ENCODE data around the gene OAF.
A peak's percentile ranks its signal among the peaks of the same experiment; 100 is the strongest.

Gene OAF

GRCh38 chr11:120224972-120225909, 14.4 kb downstream of the OAF start:
- in situ Hi-C loops (cut with HindIII; ENCODE audit: low sequenced_read_pairs): no loop called here
- DNase-seq (ENCODE audit: low read depth): no peak
- H3K4me3 ChIP-seq (ENCODE audit: low read depth, low read length): no peak overlapping the region
- TF ChIP-seq, protein P1, sequence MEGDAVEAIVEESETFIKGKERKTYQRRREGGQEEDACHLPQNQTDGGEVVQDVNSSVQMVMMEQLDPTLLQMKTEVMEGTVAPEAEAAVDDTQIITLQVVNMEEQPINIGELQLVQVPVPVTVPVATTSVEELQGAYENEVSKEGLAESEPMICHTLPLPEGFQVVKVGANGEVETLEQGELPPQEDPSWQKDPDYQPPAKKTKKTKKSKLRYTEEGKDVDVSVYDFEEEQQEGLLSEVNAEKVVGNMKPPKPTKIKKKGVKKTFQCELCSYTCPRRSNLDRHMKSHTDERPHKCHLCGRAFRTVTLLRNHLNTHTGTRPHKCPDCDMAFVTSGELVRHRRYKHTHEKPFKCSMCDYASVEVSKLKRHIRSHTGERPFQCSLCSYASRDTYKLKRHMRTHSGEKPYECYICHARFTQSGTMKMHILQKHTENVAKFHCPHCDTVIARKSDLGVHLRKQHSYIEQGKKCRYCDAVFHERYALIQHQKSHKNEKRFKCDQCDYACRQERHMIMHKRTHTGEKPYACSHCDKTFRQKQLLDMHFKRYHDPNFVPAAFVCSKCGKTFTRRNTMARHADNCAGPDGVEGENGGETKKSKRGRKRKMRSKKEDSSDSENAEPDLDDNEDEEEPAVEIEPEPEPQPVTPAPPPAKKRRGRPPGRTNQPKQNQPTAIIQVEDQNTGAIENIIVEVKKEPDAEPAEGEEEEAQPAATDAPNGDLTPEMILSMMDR (IDR thresholded peaks at IDR 0.05; ENCODE audit: low read depth, low read length, missing control alignments): no peak

DNA sequence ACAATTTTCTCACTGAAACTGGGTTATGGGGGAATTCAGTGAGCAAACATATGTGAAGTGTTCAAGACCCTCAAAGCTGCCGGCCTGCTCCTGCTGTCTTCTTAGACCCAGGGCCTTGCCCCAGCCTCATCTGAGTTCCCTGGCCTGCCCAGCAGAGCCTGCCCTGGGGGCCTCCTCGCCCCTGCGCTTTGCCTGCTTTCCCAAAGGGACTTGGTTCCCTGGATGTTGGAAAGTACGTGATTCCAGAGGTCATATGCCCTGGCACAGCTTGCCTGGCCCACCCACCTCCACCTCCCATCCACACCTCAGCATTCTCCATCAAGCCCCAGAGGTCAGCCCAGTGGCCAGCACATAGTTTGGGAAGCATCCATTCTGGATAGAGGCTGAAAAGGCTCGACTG, 15.4 kb downstream of the OAF start:
- no peak for DNase-seq (ENCODE audit: low read depth)
- TF ChIP-seq, protein P1 (IDR thresholded peaks at IDR 0.05; ENCODE audit: low read depth, low read length, missing control alignments): no peak
- no peak overlapping the region for H3K4me3 ChIP-seq (ENCODE audit: low read depth, low read length)
- in situ Hi-C loops (cut with HindIII; ENCODE audit: low sequenced_read_pairs): no loop called here

GRCh38 chr11:120226714-120227113, 15.9 kb downstream of the OAF start:
- TF ChIP-seq, protein P1 (IDR thresholded peaks at IDR 0.05; ENCODE audit: low read depth, low read length, missing control alignments): no peak
- DNase-seq (ENCODE audit: low read depth): no peak
- in situ Hi-C loops (cut with HindIII; ENCODE audit: low sequenced_read_pairs): no loop called here
- H3K4me3 ChIP-seq (ENCODE audit: low read depth, low read length): no peak overlapping the region

DNA sequence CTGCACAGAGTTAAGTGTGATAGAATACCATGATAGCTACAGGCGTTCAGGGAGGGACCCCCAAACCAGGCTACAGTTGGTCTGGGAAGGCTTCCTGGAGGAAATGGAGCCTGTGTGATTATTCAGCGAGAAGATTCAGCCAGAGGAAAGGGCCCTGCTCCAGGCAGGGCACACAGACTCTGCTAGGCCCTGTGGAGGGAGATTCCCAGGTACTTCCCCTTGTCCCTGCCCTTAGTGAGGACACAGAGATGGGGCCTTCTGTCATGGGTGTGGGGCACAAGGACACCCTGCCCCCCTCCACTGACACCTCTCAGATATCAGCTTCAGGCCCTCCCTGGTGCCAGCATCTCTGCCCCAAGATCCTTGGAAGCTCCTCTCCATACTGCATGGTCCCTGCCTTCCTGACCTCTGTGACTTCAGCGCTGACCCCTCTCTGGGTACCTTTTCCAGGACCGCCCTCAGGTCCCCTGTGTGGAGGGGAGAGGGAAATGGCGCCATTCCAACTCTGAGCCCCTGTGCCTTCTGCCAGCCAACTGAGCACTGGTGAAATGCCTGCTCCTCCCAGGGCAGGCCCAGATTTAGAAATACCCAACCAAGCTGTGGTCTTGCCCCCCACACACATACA, 16.5 kb downstream of the OAF start:
- TF ChIP-seq, protein P1 (IDR thresholded peaks at IDR 0.05; ENCODE audit: low read depth, low read length, missing control alignments): no peak
- H3K4me3 ChIP-seq (ENCODE audit: low read depth, low read length): no peak overlapping the region
- DNase-seq (ENCODE audit: low read depth): no peak
- in situ Hi-C loops (cut with HindIII; ENCODE audit: low sequenced_read_pairs): no loop called here

DNA sequence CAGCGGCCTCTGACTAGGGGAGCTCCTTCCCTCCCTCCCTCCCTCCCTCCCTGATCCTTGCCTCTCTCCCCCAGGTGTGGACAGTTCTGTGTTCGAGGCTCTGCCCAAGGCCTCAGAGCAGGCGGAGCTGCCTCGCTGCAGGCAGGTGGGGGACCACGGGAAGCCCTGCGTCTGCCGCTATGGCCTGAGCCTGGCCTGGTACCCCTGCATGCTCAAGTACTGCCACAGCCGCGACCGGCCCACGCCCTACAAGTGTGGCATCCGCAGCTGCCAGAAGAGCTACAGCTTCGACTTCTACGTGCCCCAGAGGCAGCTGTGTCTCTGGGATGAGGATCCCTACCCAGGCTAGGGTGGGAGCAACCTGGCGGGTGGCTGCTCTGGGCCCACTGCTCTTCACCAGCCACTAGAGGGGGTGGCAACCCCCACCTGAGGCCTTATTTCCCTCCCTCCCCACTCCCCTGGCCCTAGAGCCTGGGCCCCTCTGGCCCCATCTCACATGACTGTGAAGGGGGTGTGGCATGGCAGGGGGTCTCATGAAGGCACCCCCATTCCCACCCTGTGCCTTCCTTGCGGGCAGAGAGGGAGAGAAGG, 18.1 kb downstream of the OAF start:
- in situ Hi-C loops (cut with HindIII; ENCODE audit: low sequenced_read_pairs): no loop called here
- H3K4me3 ChIP-seq (ENCODE audit: low read depth, low read length): no peak overlapping the region
- TF ChIP-seq, protein P1 (IDR thresholded peaks at IDR 0.05; ENCODE audit: low read depth, low read length, missing control alignments): peak; percentile 31

More for the DNA sequence above, 18.1 kb downstream of the OAF start:
- no peak for DNase-seq (ENCODE audit: low read depth)

Measured in astrocyte of the cerebellum (primary cell).